Testis (tissue), 3 donors: ENCODE data around the gene CTIF. TPM values are rescaled to one million over a fixed set of nuclear protein-coding genes. Genes with fewer than 3 reads are reported as not detected.

Experiments used
- DNase-seq: peaks from one replicate; pipeline ENCODE4 v3.0.0-alpha.2; 2019
- H3K27ac ChIP-seq, 2 donors: fragments of 200-600 bp; sonication (generic); one replicate each; pipeline ENCODE4 v1.5.1; 2019
- H3K27me3 ChIP-seq: fragments of 200-600 bp; sonication (generic); one replicate; pipeline ENCODE4 v1.5.1; 2019
- H3K36me3 ChIP-seq: fragments of 200-600 bp; sonication (generic); one replicate; pipeline ENCODE4 v1.5.1; 2017; ENCODE audit warnings: low read depth; ENCODE audit errors: missing control alignments
- H3K4me1 ChIP-seq: fragments of 200-600 bp; sonication (generic); one replicate; pipeline ENCODE4 v1.5.1; 2019
- H3K4me3 ChIP-seq, 2 donors: fragments of 200-600 bp; sonication (generic); one replicate each; pipeline ENCODE4 v1.5.1; 2017 to 2019
- H3K9me3 ChIP-seq: fragments of 200-600 bp; sonication (generic); one replicate; pipeline ENCODE4 v1.5.1; 2017
- POLR2A ChIP-seq: fragments of 450-650 bp; IDR thresholded peaks from one replicate; pipeline ENCODE4 v1.6.1; 2017; ENCODE audit warnings: antibody characterized with exemption, mild to moderate bottlenecking, moderate library complexity
- WGBS, 2 donors: methylation state at CpG; one replicate each; pipeline ENCODE4 v1.1.5; 2018; 5-methylcytosine and 5-hydroxymethylcytosine counted together
- intact Hi-C: fragments of 100-400 bp; cut with DNase I; formaldehyde crosslinking; loops from one replicate; pipeline ENCODE4 v1.15.1; 2023; ENCODE audit warnings: low total_unique reads
- polyA plus RNA-seq: library from polyadenylated mRNA; stranded (reverse); fragments of 350-450 nt; fragmentation: Illumina TruSeq; extraction: RNeasy Lipid Tissue Mini Kit (QIAGEN cat#74804); gene quantifications from one replicate; pipeline ENCODE4 v1.2.3, GENCODE V29; 2014; ENCODE audit warnings: low read depth, low replicate concordance; ENCODE audit not compliant: insufficient read depth
- total RNA-seq, 2 donors: library from RNA; depleted of rRNA; stranded (reverse); fragments of >200 nt; gene quantifications; one replicate each; pipeline ENCODE4 v1.2.3, GENCODE V29; 2016
- TF ChIP-seq, protein P1 (sequence below), 3 experiments: fragments of 450-650 bp in 2 of 3; fragments of 200-600 bp in 1 of 3; sonication (generic) in 1 of 3; IDR thresholded peaks; one replicate each; pipeline ENCODE4 v1.5.1; 2016 to 2019; ENCODE audit warnings: antibody characterized with exemption in 3 of 3, mild to moderate bottlenecking in 2 of 3, moderate library complexity in 1 of 3

CTIF gene
- total and polyA plus RNA-seq, 3 donors from 2014 or later: 33.8 to 41.5 (median 35.6) TPM

- no peaks in the 10 kb centered on the region for H3K36me3 ChIP-seq
- DNase-seq: no peak
- no peaks in the 10 kb centered on the region for H3K4me1 ChIP-seq
- H3K27ac ChIP-seq: no peak overlapping the region
- no peaks in the 10 kb centered on the region for H3K9me3 ChIP-seq
- H3K27me3 ChIP-seq: no peaks in the 10 kb centered on the region
- TF ChIP-seq POLR2A: no peak
- TF ChIP-seq, protein P1, sequence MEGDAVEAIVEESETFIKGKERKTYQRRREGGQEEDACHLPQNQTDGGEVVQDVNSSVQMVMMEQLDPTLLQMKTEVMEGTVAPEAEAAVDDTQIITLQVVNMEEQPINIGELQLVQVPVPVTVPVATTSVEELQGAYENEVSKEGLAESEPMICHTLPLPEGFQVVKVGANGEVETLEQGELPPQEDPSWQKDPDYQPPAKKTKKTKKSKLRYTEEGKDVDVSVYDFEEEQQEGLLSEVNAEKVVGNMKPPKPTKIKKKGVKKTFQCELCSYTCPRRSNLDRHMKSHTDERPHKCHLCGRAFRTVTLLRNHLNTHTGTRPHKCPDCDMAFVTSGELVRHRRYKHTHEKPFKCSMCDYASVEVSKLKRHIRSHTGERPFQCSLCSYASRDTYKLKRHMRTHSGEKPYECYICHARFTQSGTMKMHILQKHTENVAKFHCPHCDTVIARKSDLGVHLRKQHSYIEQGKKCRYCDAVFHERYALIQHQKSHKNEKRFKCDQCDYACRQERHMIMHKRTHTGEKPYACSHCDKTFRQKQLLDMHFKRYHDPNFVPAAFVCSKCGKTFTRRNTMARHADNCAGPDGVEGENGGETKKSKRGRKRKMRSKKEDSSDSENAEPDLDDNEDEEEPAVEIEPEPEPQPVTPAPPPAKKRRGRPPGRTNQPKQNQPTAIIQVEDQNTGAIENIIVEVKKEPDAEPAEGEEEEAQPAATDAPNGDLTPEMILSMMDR (IDR thresholded peaks at IDR 0.05): no peak
- intact Hi-C loops: no loop called here
- WGBS, 2 donors: 64 to 84% methylated on average over 5 to 8 of the region's 8 CpGs
- no peak overlapping the region for H3K4me3 ChIP-seq
Observed at GRCh38 chr18:48564139-48564538, 25.3 kb downstream of the CTIF start.

GRCh38 chr18:48565105-48565504, 26.3 kb downstream of the CTIF start:
- no peak overlapping the region for H3K4me3 ChIP-seq
- DNase-seq: no peak
- H3K9me3 ChIP-seq: no peaks in the 10 kb centered on the region
- H3K27me3 ChIP-seq: no peaks in the 10 kb centered on the region
- no peaks in the 10 kb centered on the region for H3K36me3 ChIP-seq
- no peak overlapping the region for H3K27ac ChIP-seq
- 71 to 75% methylated on average over 10 of the region's 10 CpGs for WGBS, 2 donors
- intact Hi-C loops: no loop called here
- H3K4me1 ChIP-seq: no peaks in the 10 kb centered on the region
- no peak for TF ChIP-seq POLR2A
- TF ChIP-seq, protein P1 (IDR thresholded peaks at IDR 0.05): no peak

GRCh38 chr18:48566589-48566988, 27.8 kb downstream of the CTIF start:
- no peak for DNase-seq
- Histone ChIP-seq H3K4me3 (no peak overlapping the region), H3K36me3 (no peaks in the 10 kb centered on the region), H3K27ac (no peak overlapping the region), H3K9me3 (no peaks in the 10 kb centered on the region), H3K4me1 (no peaks in the 10 kb centered on the region), H3K27me3 (no peaks in the 10 kb centered on the region)
- intact Hi-C loops: no loop called here
- TF ChIP-seq, protein P1 (IDR thresholded peaks at IDR 0.05): no peak
- no peak for TF ChIP-seq POLR2A
- WGBS, 2 donors: 87 to 100% methylated on average over 1 of the region's 1 CpG

- WGBS, 2 donors: 88 to 96% methylated on average over 3 of the region's 3 CpGs
Observed at GRCh38 chr18:48567388-48567787, 28.6 kb downstream of the CTIF start.

More at GRCh38 chr18:48567388-48567787, 28.6 kb downstream of the CTIF start:
- H3K36me3 ChIP-seq: no peaks in the 10 kb centered on the region
- no peak overlapping the region for H3K4me3 ChIP-seq
- intact Hi-C loops: no loop called here
- no peak overlapping the region for H3K27ac ChIP-seq
- DNase-seq: no peak
- no peaks in the 10 kb centered on the region for H3K4me1 ChIP-seq
- TF ChIP-seq, protein P1 (IDR thresholded peaks at IDR 0.05): no peak
- no peak for TF ChIP-seq POLR2A
- H3K9me3 ChIP-seq: no peaks in the 10 kb centered on the region
- no peaks in the 10 kb centered on the region for H3K27me3 ChIP-seq
